ENCODE results near the gene FSHR.

- TF ChIP-seq CTCF (IDR thresholded peaks at IDR 0.05) (no peak), POLR2A (IDR thresholded peaks at IDR 0.05) (no peak)
Observed at GRCh38 chr2:49108851-49109250, 45.5 kb downstream of the FSHR start.
